ENCODE data around the gene UBE2O.
A peak's percentile ranks its signal among the peaks of the same experiment; 100 is the strongest.

Gene UBE2O

GRCh38 chr17:76434870-76435269, 18.1 kb downstream of the UBE2O start:
- no peaks in the 10 kb centered on the region for H3K27me3 ChIP-seq
- intact Hi-C loops (cut with DNase I; ENCODE audit: low total_unique reads), result no loop called here
- H3K36me3 ChIP-seq, result no peaks in the 10 kb centered on the region
- no peaks in the 10 kb centered on the region for H3K9me3 ChIP-seq
- no peak for TF ChIP-seq CTCF (IDR thresholded peaks at IDR 0.05)
- H3K27ac ChIP-seq, result no peak overlapping the region
- DNase-seq, result peak in 1 of 2 donors; percentile 43
- no peaks in the 10 kb centered on the region for H3K4me1 ChIP-seq
- H3K4me3 ChIP-seq, result no peak overlapping the region

- intact Hi-C loops (cut with DNase I; ENCODE audit: low total_unique reads), result no loop called here
- Histone ChIP-seq H3K27me3 (no peaks in the 10 kb centered on the region), H3K27ac (no peak overlapping the region), H3K4me3 (no peak overlapping the region), H3K36me3 (no peaks in the 10 kb centered on the region), H3K4me1 (no peaks in the 10 kb centered on the region), H3K9me3 (no peaks in the 10 kb centered on the region)
- DNase-seq, result peak in 1 of 2 donors; percentile 16
- TF ChIP-seq CTCF (IDR thresholded peaks at IDR 0.05), result no peak
Observed at GRCh38 chr17:76433693-76434092, 19.3 kb downstream of the UBE2O start.

- intact Hi-C loops (cut with DNase I; ENCODE audit: low total_unique reads), result no loop called here
- no peaks in the 10 kb centered on the region for H3K9me3 ChIP-seq
- H3K4me3 ChIP-seq, result no peak overlapping the region
- no peak overlapping the region for H3K27ac ChIP-seq
- no peak for DNase-seq
- TF ChIP-seq CTCF (IDR thresholded peaks at IDR 0.05), result peak; percentile 5 to 8
- H3K36me3 ChIP-seq, result no peaks in the 10 kb centered on the region
- H3K4me1 ChIP-seq, result peaks cover 0 to 5% (median 1%) of the 10 kb centered on the region in 4 donors
- no peaks in the 10 kb centered on the region for H3K27me3 ChIP-seq
Observed at GRCh38 chr17:76432712-76433336, 20.1 kb downstream of the UBE2O start.

- Histone ChIP-seq H3K36me3 (no peaks in the 10 kb centered on the region), H3K27ac (no peak overlapping the region), H3K9me3 (no peaks in the 10 kb centered on the region), H3K4me3 (no peak overlapping the region), H3K27me3 (no peaks in the 10 kb centered on the region), H3K4me1 (peaks cover 0 to 11% (median 4%) of the 10 kb centered on the region in 4 donors)
- TF ChIP-seq CTCF (IDR thresholded peaks at IDR 0.05), result no peak
- intact Hi-C loops (cut with DNase I; ENCODE audit: low total_unique reads), result no loop called here
- peak in 1 of 2 donors; percentile 3 for DNase-seq
Observed at GRCh38 chr17:76432004-76432403, 20.9 kb downstream of the UBE2O start.

GRCh38 chr17:76431509-76431908, 21.4 kb downstream of the UBE2O start:
- H3K36me3 ChIP-seq, result no peaks in the 10 kb centered on the region
- H3K27me3 ChIP-seq, result no peaks in the 10 kb centered on the region
- intact Hi-C loops (cut with DNase I; ENCODE audit: low total_unique reads), result no loop called here
- DNase-seq, result no peak
- H3K4me1 ChIP-seq, result peaks cover 0 to 11% (median 4%) of the 10 kb centered on the region in 4 donors
- no peak overlapping the region for H3K4me3 ChIP-seq
- TF ChIP-seq CTCF (IDR thresholded peaks at IDR 0.05), result no peak
- no peaks in the 10 kb centered on the region for H3K9me3 ChIP-seq
- no peak overlapping the region for H3K27ac ChIP-seq

GRCh38 chr17:76428511-76428910, 24.4 kb downstream of the UBE2O start:
- DNase-seq, result no peak
- Histone ChIP-seq H3K9me3 (no peaks in the 10 kb centered on the region), H3K4me3 (no peak overlapping the region), H3K4me1 (peaks cover 0 to 11% (median 4%) of the 10 kb centered on the region in 4 donors), H3K27ac (no peak overlapping the region), H3K36me3 (no peaks in the 10 kb centered on the region), H3K27me3 (no peaks in the 10 kb centered on the region)
- TF ChIP-seq CTCF (IDR thresholded peaks at IDR 0.05), result no peak
- intact Hi-C loops (cut with DNase I; ENCODE audit: low total_unique reads), result no loop called here
